HepG2 (cell line): ENCODE data around the gene ZNF134.

Experiments used
- DR1 ChIP-seq: sonication (generic); formaldehyde crosslinking; IDR thresholded peaks from 2 replicates; pipeline ENCODE4 v1.8.0; 2021; ENCODE audit warnings: mild to moderate bottlenecking, missing genetic modification reagents, inconsistent platforms
- MAFK ChIP-seq, 2 experiments: IDR thresholded peaks in 1 of 2; conservative IDR thresholded peaks in 1 of 2; 2 replicates each; pipeline ENCODE4 v1.6.1; 2011; ENCODE audit warnings: improper control_type of control experiment in 2 of 2, low read length in 2 of 2
- SIN3A ChIP-seq: IDR thresholded peaks from 2 replicates; pipeline ENCODE4 v1.6.1; 2011; ENCODE audit warnings: low read depth, mild to moderate bottlenecking, control low read depth, low read length, borderline replicate concordance
- SOX6 ChIP-seq, 2 experiments: fragments of 450-650 bp in 1 of 2; sonication (generic) in 1 of 2; formaldehyde crosslinking in 1 of 2; IDR thresholded peaks; 2 replicates each; pipeline versions ENCODE4 v1.4.0 to v1.6.1; 2017 to 2020; ENCODE audit warnings: antibody characterized with exemption in 1 of 2, mild to moderate bottlenecking in 1 of 2, missing genetic modification reagents in 1 of 2
- ZNF780A ChIP-seq: sonication (generic); formaldehyde crosslinking; IDR thresholded peaks from 2 replicates; pipeline ENCODE4 v1.8.0; 2022; ENCODE audit warnings: mild to moderate bottlenecking, missing genetic modification reagents, moderate library complexity
- TF ChIP-seq, protein P1 (sequence below): IDR thresholded peaks from 2 replicates; pipeline ENCODE4 v1.6.1; 2016; ENCODE audit warnings: missing biosample characterization, missing genetic modification reagents, low read depth
- TF ChIP-seq, protein P2 (sequence below): sonication (generic); formaldehyde crosslinking; IDR thresholded peaks from 2 replicates; pipeline ENCODE4 v1.4.0; 2020; ENCODE audit warnings: missing genetic modification reagents
- TF ChIP-seq, protein P3 (sequence below): sonication (generic); formaldehyde crosslinking; IDR thresholded peaks from 2 replicates; pipeline ENCODE4 v1.5.0; 2020; ENCODE audit warnings: mild to moderate bottlenecking, missing genetic modification reagents, moderate library complexity

DNA sequence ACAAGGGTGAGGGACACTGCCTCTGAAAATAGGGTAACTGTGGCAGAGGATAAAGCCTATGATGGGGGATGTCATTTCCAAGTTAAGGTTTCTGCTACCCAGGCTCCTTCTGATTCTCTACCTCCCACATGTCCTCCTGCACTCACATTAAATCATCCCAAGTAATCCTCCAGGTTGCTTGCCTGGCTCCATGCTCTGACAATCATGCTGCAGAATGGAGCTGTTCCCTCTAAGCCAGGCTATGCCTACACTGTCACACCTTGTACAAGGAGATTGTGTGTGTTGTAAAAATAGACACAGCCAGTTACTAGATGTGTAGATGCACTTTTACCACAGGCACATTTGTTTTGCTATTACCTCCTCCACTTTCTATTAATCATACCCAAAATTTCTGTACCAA lies 43.3 kb upstream of the ZNF134 start:
- TF ChIP-seq DR1 (CRISPR knock-in tag) (no peak), ZNF780A (CRISPR knock-in tag) (no peak), MAFK (conservative IDR thresholded peaks at IDR 0.05 in 1 of 2, IDR thresholded peaks at IDR 0.05 in 1 of 2; ENCODE audit: low read length in 2 of 2) (no peak), SOX6 (IDR thresholded peaks at IDR 0.05) (no peak), SOX6 (CRISPR knock-in tag; IDR thresholded peaks at IDR 0.05) (no peak), SIN3A (no peak)
- TF ChIP-seq, protein P1, sequence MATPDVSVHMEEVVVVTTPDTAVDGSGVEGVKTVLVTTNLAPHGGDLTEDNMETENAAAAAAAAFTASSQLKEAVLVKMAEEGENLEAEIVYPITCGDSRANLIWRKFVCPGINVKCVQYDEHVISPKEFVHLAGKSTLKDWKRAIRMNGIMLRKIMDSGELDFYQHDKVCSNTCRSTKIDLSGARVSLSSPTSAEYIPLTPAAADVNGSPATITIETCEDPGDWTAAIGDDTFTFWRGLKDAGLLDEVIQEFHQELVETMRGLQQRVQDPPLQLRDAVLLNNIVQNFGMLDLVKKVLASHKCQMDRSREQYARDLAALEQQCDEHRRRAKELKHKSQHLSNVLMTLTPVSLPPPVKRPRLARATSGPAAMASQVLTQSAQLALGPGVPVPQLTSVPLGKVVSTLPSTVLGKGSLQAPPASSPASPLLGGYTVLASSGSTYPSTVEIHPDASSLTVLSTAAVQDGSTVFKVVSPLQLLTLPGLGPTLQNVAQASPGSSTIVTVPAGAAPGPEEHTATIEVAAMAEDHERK (CRISPR knock-in tag) = no peak
- TF ChIP-seq, protein P2, sequence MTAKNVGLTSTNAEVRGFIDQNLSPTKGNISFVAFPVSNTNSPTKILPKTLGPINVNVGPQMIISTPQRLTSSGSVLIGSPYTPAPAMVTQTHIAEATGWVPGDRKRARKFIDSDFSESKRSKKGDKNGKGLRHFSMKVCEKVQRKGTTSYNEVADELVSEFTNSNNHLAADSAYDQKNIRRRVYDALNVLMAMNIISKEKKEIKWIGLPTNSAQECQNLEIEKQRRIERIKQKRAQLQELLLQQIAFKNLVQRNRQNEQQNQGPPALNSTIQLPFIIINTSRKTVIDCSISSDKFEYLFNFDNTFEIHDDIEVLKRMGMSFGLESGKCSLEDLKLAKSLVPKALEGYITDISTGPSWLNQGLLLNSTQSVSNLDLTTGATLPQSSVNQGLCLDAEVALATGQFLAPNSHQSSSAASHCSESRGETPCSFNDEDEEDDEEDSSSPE (CRISPR knock-in tag) = no peak
- TF ChIP-seq, protein P3, sequence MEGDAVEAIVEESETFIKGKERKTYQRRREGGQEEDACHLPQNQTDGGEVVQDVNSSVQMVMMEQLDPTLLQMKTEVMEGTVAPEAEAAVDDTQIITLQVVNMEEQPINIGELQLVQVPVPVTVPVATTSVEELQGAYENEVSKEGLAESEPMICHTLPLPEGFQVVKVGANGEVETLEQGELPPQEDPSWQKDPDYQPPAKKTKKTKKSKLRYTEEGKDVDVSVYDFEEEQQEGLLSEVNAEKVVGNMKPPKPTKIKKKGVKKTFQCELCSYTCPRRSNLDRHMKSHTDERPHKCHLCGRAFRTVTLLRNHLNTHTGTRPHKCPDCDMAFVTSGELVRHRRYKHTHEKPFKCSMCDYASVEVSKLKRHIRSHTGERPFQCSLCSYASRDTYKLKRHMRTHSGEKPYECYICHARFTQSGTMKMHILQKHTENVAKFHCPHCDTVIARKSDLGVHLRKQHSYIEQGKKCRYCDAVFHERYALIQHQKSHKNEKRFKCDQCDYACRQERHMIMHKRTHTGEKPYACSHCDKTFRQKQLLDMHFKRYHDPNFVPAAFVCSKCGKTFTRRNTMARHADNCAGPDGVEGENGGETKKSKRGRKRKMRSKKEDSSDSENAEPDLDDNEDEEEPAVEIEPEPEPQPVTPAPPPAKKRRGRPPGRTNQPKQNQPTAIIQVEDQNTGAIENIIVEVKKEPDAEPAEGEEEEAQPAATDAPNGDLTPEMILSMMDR (CRISPR knock-in tag) = no peak
